ENCODE results near the gene PCDH9.

PCDH9 gene

GRCh38 chr13:66462187-66462586 lies 767.9 kb downstream of the PCDH9 start:
- DNase-seq (ENCODE audit: low read depth): no peak

GRCh38 chr13:66461021-66461420 lies 769.1 kb downstream of the PCDH9 start:
- DNase-seq (ENCODE audit: low read depth): no peak

- DNase-seq (ENCODE audit: low read depth): no peak
These were observed 770.5 kb downstream of the PCDH9 start for GRCh38 chr13:66459634-66460033.

- no peak for DNase-seq (ENCODE audit: low read depth)
These were observed 771.0 kb downstream of the PCDH9 start for GRCh38 chr13:66459143-66459542.

GRCh38 chr13:66446413-66446812 lies 783.7 kb downstream of the PCDH9 start:
- DNase-seq (ENCODE audit: low read depth): no peak

- no peak for DNase-seq (ENCODE audit: low read depth)
These were observed 786.2 kb downstream of the PCDH9 start for GRCh38 chr13:66443926-66444325.

- no peak for DNase-seq (ENCODE audit: low read depth)
These were observed 789.2 kb downstream of the PCDH9 start for GRCh38 chr13:66440938-66441337.

GRCh38 chr13:66430728-66431127 lies 799.4 kb downstream of the PCDH9 start:
- DNase-seq (ENCODE audit: low read depth): no peak

GRCh38 chr13:66430269-66430668 lies 799.9 kb downstream of the PCDH9 start:
- DNase-seq (ENCODE audit: low read depth): no peak

GRCh38 chr13:66429156-66429555 lies 801.0 kb downstream of the PCDH9 start:
- DNase-seq (ENCODE audit: low read depth): no peak

GRCh38 chr13:66427458-66427861 lies 802.7 kb downstream of the PCDH9 start:
- no peak for DNase-seq (ENCODE audit: low read depth)

GRCh38 chr13:66425741-66426140 lies 804.4 kb downstream of the PCDH9 start:
- no peak for DNase-seq (ENCODE audit: low read depth)

- no peak for DNase-seq (ENCODE audit: low read depth)
These were observed 805.7 kb downstream of the PCDH9 start for GRCh38 chr13:66424422-66424821.

GRCh38 chr13:66415444-66415843 lies 814.7 kb downstream of the PCDH9 start:
- no peak for DNase-seq (ENCODE audit: low read depth)

- DNase-seq (ENCODE audit: low read depth): no peak
These were observed 815.9 kb downstream of the PCDH9 start for GRCh38 chr13:66414066-66414800.

GRCh38 chr13:66410314-66410713 lies 819.8 kb downstream of the PCDH9 start:
- no peak for DNase-seq (ENCODE audit: low read depth)

- no peak for DNase-seq (ENCODE audit: low read depth)
These were observed 820.6 kb downstream of the PCDH9 start for GRCh38 chr13:66409542-66409941.

- DNase-seq (ENCODE audit: low read depth): no peak
These were observed 823.0 kb downstream of the PCDH9 start for GRCh38 chr13:66407128-66407527.

GRCh38 chr13:66405908-66406802 lies 824.0 kb downstream of the PCDH9 start:
- DNase-seq (ENCODE audit: low read depth): no peak

GRCh38 chr13:66402546-66402945 lies 827.6 kb downstream of the PCDH9 start:
- DNase-seq (ENCODE audit: low read depth): no peak

- no peak for DNase-seq (ENCODE audit: low read depth)
These were observed 828.1 kb downstream of the PCDH9 start for GRCh38 chr13:66402066-66402465.

- no peak for DNase-seq (ENCODE audit: low read depth)
These were observed 829.8 kb downstream of the PCDH9 start for GRCh38 chr13:66400292-66400691.

GRCh38 chr13:66399873-66400272 lies 830.3 kb downstream of the PCDH9 start:
- DNase-seq (ENCODE audit: low read depth): no peak
